GM20431 (cell line): ENCODE data around the gene NUFIP2.
"Not testable (repeated sequence)": the region's sequence is repeated elsewhere in the genome, so short reads cannot be mapped to it uniquely, and the experiment has no call there.

Source experiments
- in situ Hi-C: fragments of 300-500 bp; cut with MseI, MboI; formaldehyde crosslinking; loops from one replicate; pipeline ENCODE4 v1.15.0; 2020; ENCODE audit warnings: low sequenced_read_pairs; ENCODE audit not compliant: unreplicated experiment

The NUFIP2 gene

DNA sequence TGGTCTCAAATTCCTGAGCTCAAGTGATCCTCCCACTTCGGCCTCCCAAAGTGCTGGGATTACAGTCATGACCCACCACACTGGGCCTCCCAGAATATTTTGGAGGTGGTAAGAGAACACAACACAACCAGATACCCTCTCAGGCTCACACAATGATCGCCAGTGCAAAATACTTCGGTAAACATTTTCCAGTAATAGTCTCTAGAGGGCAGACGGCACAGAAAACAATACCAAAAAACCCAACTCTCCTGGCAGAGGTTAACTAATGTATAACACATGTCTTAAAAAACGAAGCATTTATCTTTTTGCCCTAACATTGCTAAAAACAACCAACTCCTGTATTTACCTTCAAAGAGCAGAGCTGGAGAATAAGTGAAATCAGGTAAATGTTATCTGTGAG, 10.5 kb downstream of the NUFIP2 start:
- in situ Hi-C loops = no loop called here

DNA sequence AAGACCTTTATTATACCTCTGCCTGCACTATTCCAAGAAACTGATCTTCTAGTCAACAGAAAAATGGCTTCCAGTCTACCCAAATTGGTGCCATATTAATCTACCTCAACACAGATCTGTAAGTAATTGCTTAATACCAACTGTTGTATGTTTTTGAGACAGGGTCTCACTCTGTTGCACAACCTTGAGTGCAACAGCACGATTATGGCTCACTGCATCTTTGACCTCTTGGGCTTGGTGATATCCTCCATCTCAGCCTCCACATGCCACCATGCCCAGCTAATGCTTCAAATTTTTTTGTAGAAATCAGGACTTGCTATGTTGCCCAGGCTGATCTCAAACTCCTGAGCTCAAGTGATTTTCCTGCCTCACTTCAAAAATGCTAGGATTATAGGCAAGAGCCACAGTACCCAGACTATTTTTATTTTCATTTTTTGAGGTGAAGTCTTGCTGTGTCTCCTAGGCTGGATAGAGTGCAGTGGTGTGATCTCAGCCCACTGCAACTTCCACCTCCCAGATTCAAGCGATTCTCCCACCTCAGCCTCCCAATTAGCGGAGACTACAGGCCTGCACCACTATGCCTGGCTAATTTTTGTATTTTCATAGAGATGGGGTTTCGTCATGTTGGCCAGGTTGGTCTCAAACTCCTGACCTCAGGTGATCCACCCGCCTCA, 14.4 kb downstream of the NUFIP2 start:
- in situ Hi-C loops = no loop called here

DNA sequence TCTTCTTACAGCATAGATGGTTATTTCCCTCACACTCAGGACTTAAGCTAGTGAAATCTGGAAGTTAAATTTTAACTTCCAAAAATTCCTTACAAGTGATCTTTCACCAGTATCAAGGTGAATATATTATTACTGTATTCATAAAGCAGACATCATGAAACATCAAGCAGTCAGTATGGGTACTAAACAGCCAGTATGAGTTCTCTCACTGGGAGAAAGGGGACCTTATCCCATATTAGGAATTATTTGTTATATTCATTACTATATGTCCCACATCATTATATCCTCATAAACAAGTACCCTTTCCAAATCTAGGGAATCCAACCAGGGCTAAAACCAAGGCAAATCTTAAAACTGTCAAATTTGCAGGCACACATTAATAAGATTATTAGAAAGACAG, 15.3 kb downstream of the NUFIP2 start:
- in situ Hi-C loops = no loop called here

DNA sequence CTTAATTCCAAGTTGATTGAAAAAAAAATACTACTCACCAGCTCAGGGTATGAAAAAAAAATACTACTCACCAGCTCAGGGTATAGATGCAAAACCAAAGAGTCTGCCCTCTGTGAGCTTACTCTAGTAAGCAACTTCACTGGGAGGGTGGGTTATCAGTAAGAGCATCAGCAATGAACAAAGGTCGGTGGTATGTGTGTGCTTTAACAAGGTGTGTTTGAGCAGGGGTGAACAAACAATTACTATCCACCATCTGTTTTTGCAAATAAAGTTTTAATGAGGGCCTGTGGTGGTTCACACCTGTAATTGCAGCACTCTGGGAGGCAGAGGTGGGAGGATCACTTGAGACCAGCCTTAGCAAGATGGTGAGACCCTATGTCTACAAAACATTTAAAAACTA, 20.0 kb downstream of the NUFIP2 start:
- in situ Hi-C loops = no loop called here

DNA sequence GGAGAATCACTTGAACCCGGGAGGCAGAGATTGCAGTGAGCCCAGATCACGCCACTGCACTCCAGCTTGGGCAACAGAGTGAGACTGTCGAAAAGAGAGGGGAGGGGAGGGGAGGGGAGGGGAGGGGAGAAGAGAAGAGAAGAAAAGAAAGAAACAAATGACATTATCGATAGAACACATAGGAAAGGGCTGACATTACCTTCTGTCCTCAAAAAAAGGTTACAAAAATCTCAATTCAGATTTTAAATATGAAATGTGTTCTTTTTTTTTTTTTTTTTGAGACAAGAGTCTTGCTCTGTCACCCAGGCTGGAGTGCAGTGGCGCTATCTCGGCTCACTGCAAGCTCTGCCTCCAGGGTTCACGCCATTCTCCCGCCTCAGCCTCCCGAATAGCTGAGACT, 22.0 kb downstream of the NUFIP2 start:
- in situ Hi-C loops = not testable (repeated sequence)

DNA sequence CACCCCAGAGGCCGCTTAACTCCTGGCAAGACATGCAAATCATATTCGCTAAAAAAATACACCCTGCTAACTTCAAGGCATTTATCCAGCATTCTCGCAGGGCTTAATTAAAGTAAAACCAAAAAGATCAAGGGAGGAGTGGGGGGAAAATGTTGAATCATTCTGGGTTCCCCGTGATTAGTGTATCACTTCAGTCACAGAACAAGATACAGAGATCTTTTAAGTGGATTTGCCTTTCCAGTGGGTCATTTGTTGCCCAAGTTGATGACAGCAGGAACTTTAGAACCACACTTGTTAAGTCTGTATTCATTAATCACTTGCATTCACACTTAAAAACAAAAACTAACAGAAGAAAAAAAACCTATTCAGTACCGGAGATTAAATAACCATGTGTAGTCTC, 30.0 kb downstream of the NUFIP2 start:
- in situ Hi-C loops = no loop called here

DNA sequence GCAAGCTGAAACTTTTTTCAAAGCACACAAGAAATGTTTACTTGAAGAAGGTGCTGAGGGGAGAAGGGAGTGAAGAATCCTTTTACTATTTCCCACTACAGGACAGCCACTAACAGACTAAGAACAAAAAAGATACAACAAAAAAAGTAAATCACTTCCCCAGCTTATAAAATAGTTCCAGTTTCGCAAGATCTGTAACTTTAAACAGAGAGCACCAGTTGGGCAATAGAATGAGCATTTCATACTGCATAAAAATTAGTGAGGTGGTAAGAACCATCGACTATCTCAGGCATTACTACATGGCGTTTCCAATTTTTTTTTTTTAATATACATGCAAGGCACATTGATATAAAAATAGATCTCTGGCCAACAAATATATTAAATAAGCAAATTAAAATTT, 36.2 kb downstream of the NUFIP2 start:
- in situ Hi-C loops = no loop called here

DNA sequence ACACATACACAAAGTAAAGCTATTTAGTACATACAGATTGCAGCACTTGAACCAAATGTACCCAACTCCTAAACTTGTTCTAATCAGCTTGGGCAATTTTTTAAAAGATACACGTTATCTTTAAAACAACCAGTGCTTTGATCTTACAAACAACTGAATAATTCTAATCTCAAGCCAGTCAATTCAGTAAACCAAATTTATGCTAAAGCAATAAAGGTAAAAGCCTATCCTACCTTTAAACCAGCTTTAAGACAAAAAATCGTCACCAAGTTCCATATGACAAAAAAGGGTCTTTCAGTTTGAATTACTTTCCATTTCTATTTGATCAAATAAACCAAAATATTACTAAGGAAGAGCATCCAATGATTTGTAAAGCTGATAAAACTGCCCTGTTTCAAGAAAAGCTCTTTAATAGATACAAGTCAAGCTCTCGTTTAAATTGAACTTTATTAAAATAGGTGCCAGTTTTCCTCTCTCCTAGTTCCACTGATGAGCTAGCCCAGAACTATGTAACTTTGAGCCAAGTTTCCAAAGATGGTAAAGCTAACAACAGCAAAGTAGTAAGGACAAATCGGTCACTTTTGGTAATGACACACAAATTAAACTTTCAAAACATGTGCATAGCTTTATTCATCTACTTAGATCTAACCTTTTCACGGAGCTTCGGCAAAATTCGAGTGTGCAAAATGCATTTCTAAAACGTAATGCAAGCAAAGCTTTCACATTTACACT, 37.0 kb downstream of the NUFIP2 start:
- in situ Hi-C loops = no loop called here

DNA sequence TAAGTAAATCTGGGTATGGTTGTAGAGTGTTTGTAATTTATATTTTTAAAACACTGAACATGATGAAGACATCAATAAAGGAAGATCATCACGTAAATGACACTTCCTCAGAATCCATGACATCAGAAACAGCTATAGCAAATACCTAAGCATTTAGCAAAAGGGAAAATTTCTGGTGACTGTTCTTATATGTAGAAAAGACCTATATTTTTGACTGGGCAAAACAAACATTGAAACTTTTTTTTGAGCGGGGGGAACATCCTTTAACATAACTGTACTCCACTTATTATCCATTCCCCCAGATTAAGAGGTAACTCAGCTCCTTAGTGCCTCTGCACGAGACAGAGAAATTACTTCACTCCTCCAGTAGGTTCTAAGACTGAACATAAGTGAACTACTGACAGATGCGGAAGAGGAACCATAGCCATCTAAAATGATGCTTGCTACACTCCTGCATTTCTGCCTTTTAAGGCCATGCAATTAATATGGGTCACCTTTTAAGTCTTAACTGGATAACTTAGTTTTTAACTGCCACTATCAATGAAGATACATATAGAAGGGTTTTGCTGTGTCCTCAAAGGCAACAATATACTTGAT, 37.9 kb downstream of the NUFIP2 start:
- in situ Hi-C loops = no loop called here

DNA sequence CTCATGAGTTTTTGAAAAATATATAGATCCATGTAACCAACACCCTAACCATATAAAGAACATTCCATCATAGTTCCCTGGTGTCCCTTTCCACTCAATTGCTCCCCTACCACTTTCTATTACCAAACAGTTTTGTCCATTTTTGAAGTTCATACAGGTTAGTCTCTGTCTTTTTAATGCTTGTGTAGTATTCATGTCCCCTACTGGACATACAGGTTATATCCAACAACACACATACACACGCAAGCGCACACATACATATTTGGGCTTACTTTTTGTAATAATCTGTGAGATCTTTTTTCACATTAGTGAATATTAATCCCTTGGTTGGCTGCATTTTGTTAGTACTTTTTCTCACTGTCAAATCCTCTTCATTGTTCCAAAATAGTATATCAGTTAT, 40.9 kb downstream of the NUFIP2 start:
- in situ Hi-C loops = no loop called here

DNA sequence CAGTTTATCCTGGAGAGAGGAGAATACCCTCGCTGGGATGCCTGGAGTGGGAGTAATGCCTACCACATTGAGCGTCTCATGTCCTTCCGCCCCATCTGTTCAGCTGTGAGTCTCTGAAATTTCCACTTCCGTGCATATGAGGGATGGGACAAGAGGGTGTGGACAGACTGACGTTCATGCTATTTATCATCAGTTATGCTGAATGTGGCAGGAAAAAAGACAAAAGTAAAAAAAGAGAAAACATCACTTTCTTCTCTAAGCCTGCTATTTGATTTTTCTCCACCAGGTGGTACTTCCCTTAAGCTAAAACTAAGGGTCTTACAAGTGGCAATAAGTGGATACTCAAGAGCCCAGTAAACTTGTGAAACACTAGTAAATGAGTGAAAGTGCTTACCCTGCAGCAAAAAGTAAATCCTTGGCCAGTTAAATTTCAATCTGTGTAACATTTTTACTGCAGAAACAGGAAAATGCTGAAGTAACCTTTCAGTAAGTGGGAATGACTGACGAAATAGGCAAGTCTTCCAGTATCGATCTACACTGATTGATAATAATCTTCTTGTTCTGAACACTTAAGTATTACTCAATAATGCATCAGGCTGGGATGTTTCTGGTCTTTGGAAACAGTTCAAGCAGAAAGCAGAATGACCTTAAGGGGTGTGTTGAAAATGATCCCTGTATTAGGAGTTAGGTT, 41.7 kb downstream of the NUFIP2 start:
- in situ Hi-C loops = no loop called here

DNA sequence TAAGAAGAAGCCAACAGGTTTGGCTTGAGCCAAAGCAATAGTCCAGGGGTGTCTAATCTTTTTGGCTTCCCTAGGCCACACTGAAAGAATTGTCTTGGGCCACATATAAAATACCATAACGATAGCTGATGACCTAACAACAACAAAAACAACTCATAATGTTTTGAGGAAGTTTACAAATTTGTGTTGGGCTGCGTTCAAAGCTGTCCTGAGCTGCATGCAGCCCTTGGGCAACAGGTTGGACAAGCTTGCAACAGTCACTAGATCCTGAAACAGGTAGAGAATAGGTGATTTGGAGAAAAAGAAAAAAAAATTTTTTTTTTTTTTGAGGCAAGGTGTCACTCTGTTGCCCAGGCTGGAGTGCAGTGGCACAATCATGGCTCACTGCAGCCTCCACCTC, 42.8 kb downstream of the NUFIP2 start:
- in situ Hi-C loops = no loop called here

DNA sequence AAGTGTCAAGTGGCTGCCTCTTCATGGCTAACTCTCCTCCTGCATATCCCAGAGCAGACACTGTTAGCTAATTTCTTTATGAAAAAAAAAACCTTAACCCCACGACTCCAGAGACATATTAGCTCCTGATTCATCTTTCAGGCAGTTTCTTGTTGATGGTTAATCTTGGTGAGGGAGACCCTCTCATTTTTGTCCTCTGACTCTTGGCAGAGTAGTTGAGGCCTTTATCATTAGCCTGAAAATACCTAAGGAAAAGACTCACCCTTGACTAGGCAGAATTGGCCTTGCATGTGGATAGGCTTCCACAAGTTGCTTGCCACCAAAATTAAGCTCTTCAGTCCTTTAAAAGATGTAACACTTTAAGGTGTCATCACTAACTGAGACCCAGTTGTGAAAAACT, 43.3 kb downstream of the NUFIP2 start:
- in situ Hi-C loops = no loop called here

DNA sequence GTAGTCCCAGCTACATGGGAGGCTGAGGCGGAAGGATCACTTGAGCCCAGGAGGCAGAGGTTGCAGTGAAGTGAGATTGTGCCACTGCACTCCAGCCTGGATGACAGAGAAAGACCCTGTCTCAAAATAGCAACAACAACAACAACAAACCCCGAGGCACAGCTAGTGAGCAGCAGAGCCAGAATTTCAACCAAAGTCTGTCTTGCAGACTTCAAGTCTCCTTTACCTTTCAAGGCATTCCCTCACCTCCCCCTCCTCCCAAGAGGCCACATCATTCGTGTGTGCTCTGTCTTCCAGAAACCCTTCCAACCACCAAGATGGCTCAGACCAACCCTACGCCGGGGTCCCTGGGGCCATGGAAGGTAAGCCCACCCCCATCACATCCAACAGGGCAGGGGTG, 45.1 kb downstream of the NUFIP2 start:
- in situ Hi-C loops = no loop called here

DNA sequence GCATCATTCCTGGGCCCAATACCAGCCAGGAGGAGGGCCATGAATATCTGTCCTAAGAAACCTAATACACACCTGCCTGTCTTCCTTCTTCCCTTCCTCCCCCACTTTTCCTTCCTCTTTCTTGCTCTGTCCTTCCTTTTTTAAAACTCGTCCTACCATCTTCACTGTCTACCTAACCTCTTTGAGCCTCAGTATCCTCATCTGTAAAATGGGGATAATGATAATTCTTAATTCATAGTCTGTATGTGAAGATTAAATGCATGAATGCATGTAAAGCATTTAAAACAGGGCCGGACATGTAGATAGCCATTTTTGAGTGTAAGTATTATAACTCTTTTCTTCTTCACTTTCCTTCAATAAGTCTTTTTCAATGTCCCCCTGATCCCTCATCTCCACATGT, 46.7 kb downstream of the NUFIP2 start:
- in situ Hi-C loops = no loop called here

DNA sequence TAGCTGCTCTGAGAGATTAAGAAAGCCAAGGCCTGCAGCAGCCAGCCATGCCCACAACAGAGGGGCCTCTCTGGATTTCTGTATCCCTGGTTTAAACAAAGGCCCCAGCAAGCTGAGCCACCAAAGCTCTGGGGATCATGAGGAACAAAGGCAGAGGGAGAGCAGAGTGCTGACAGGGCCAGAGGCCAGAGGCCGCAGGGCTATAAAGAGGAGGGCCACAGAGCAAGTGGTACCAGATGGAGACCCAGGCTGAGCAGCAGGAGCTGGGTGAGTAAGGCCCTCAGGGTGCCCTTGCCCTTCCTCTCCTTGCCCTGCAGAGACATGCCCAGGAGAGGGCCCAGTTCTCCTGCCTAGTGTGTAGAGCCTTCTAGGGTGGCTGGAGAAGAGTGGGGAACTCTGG, 47.3 kb downstream of the NUFIP2 start, which contains the start of gene CRYBA1:
CRYBA1 (plus strand) TSS at position 232 of the 400 bp plus-strand sequence; CDS start at position 237, 5 bp downstream.
- in situ Hi-C loops = no loop called here

DNA sequence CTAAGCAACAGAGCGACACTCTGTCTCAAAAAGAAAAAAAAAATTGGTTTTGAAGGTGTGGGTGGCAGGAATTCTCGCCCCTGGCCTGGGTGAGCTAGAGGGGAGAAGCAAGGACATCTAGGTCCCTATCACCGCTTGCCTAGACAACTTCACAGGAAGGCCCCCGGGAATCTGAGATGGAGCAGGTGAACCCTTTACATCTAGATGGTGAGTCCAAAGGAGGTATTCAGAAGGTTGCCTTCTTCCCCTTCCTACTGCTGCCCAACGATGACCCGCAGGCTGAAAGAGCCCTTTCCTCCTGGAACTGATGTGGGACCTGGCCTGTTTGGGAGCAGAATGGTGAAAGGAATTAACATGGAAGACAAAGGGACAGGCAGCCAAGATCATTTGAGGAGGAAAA, 48.5 kb downstream of the NUFIP2 start:
- in situ Hi-C loops = no loop called here

DNA sequence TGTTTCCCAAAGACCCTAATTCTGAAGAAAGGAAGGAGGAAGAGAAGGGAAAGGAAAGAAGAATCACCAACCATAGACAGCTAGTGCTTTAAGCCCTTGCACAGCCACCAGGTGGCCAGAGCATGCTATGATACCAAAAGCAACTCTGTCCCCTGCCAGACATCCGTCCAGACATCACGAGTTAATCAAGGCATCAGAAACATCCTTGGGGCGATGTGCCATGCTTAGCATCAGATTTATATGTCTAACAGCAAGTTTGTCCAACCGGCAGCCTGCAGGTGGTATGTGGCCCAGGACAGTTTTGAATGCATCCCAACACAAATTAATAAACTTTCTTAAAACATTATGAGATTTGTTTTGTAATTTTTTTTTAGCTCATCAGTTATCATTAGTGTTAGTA, 50.2 kb downstream of the NUFIP2 start:
- in situ Hi-C loops = no loop called here

DNA sequence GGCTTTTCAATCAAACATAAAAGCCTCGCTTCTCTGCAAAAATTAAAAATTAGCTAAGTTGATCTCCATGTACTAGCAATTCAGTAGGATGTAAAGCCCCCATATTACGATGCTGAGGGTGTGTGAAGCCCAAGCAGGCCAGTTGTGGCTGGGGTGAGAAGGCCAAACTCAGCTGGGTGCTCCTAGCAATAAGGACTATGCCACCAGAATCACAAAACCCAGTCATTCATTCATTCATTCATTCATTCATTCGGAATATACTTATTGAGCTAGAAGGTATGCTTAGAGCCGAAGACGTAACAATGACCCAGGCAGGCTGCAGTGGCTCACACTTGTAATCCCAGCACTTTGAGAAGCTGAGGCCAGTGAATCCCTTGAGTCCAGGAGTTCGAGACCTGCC, 51.2 kb downstream of the NUFIP2 start:
- in situ Hi-C loops = no loop called here

DNA sequence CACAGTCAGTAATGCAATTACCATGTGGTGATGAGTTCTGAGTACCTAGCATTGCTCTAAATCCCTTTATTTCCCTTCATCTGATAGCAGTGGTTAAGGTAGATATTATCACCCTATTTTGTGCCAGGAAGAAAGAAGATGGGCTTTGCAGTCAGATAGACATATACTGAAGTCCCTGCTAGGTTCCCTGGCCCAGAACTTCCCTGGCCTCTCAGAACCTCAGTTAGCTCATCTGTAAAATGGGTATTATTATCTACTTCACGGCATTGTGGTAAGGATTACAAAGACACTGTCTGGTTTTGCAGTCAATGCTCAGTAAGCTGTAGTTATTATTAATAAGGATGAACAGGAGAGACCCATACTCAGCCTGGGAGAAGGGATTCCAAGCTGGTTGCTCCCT, 51.9 kb downstream of the NUFIP2 start:
- in situ Hi-C loops = no loop called here
